Sciatic nerve (tissue), 2 donors: ENCODE data around the gene PTPRN2. TPM values are rescaled to one million over a fixed set of nuclear protein-coding genes. Genes with fewer than 3 reads are reported as not detected.

ENCODE experiments used
- ATAC-seq: fragments of 200-7000 bp; cut with Tn5 transposase; one replicate; pipeline ENCODE4 v1.9.1; 2020; ENCODE audit warnings: mild to moderate bottlenecking, moderate library complexity
- DNase-seq: peaks from one replicate; pipeline ENCODE4 v3.0.0-alpha.2; 2020; ENCODE audit warnings: low spot score
- intact Hi-C: fragments of 100-400 bp; cut with DNase I; formaldehyde crosslinking; loops from one replicate; pipeline ENCODE4 v1.14.2; 2022
- total RNA-seq: library from RNA; stranded (reverse); fragmentation: NEBNext Ultra II Directional; extraction: Animal tissue kit (Norgen Biotek cat#: 25700); gene quantifications from one replicate; pipeline ENCODE4 v1.2.1, GENCODE V29; 2021
- donor health status: DM: no; HTN: no; CAD: no.
- donor health status: DM: no; HTN: no; CAD: no.

The PTPRN2 gene
- total RNA-seq, 1 donor from 2014 or later = 12.7 TPM

DNA sequence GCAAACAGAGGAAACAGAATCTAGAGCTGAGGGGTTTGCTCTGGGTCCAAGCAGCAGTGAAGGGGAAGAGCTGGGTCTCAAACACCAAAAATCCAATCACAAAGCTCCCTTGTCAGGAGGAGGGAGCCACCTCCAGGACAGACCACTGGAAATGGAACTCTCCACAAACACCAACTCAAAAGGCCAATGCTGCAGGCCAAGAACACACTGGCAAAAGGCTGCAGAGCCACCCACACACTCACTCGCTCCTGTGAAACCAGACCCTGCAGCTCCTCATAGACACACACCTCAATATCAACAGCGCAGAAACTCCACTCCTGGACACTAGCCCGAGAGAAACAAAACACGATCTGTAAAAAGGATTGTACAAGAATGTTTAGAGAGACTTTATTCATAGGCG, 213.5 kb downstream of the PTPRN2 start:
- intact Hi-C loops = no loop called here
- no peak for DNase-seq
- no peak for ATAC-seq

- DNase-seq (no peak), ATAC-seq (no peak)
- intact Hi-C loops = no loop called here
Observed at GRCh38 chr7:158373476-158374133, 214.0 kb downstream of the PTPRN2 start.

DNA sequence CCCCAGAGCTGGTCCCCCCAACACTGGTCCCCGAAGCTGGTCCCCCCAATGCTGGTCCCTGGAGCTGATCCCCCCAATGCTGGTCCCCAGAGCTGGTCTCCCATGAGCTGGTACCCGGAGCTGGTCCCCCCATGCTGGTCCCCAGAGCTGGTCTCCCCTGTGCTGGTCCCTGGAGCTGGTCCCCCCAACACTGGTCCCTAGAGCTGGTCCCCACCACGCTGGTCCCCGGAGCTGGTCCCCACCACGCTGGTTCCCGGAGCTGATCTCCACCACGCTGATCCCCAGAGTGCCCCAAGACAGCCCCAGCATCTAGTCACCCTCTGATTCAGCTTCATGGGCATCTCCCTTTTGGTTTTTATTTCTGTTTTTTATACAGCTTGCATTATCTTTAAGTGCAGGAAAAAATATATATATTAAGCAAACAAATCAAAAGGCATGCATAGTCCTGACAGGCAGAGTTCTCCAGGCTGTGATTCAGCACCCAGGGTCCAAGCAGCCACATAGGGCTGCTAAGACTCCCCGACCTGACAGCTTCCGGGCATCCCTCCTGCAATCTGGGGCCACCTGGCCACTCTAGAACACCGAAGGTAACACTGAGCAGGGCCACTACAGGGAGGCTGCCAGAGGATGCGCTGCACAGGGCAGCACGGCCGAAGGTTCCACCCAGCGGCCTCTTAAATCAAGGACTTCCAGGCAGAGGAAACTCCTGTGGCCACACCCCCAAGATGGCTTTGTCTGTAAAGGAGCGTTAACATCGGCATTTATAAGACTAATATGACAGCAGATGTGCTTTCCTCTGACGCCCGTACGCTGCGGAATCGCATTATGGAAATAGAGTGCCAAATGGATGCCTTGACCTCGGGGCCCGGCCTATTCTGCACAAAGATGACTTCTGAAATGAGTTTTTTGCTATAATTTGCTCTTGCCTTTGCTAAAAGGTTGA, 215.0 kb downstream of the PTPRN2 start:
- intact Hi-C loops = no loop called here
- no peak for DNase-seq
- no peak for ATAC-seq

- no peak for ATAC-seq
- intact Hi-C loops = no loop called here
- no peak for DNase-seq
Observed at GRCh38 chr7:158371856-158372255, 215.8 kb downstream of the PTPRN2 start.

GRCh38 chr7:158369866-158370265, 217.8 kb downstream of the PTPRN2 start:
- DNase-seq (no peak), ATAC-seq (no peak)
- intact Hi-C loops = no loop called here

- intact Hi-C loops = no loop called here
- no peak for ATAC-seq
- no peak for DNase-seq
Observed at GRCh38 chr7:158369290-158369689, 218.3 kb downstream of the PTPRN2 start.

- DNase-seq (no peak), ATAC-seq (no peak)
- intact Hi-C loops = no loop called here
Observed at GRCh38 chr7:158368449-158368848, 219.2 kb downstream of the PTPRN2 start.

DNA sequence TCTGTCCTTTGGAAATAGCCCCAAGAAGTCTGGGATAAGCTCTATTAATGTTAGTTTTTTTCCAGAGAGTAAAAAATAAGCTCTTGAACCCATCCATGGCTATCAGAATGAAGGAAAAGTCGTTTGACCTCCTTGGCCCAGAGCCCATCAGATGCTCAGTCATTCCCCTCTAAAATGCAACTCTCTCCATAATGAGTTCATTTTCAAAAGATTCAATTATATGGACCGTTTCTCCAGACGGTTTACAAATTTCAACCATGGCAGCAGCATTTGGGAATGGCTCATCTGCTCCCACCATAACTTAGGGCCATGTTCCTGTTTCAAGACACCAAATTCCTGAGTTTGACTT, 220.0 kb downstream of the PTPRN2 start:
- ATAC-seq (no peak), DNase-seq (no peak)
- intact Hi-C loops = no loop called here

DNA sequence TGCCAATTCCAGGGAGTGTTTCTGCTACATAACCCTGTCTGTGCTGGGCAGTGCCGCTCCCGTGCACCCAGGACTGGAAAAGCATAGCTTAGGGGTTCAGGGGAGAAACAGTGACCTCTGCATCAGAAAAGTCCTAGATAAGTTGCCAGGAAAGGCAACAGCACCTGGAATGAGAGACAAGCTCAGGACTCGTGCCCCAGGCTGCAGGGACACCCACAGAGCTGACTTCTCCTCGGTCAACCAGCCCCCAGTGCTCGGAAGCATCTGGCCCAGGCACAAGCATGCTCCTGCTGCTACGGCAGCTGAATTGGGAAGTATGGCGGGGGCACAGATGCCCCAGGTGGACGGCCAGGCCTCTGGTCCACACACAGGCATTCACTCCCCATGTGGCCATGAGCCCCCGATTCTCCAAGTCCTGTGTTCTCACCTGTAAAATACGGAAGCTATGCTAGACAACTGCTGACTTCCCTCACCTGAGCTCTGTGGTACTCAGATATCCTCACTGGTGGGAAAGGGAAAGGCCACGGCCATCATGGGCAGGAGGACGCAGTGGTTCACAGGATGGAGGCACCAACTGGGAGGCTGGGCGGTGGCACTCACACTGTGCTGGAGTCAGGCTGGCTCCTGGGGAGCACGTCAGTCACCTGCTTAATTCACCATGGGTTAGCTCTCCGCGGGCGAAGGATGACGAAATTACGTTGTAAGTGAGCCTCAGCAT, 220.5 kb downstream of the PTPRN2 start:
- ATAC-seq = no peak
- intact Hi-C loops = no loop called here
- DNase-seq = no peak

- intact Hi-C loops = no loop called here
- no peak for DNase-seq
- no peak for ATAC-seq
Observed at GRCh38 chr7:158366346-158366745, 221.3 kb downstream of the PTPRN2 start.

- DNase-seq = no peak
Observed at GRCh38 chr7:158365267-158365666, 222.4 kb downstream of the PTPRN2 start.

GRCh38 chr7:158364451-158364850, 223.2 kb downstream of the PTPRN2 start:
- DNase-seq (peak; percentile 21), ATAC-seq (no peak)
- intact Hi-C loops = no loop called here

More at GRCh38 chr7:158365267-158365666, 222.4 kb downstream of the PTPRN2 start:
- ATAC-seq = no peak
- intact Hi-C loops = no loop called here

- intact Hi-C loops = no loop called here
- ATAC-seq (no peak), DNase-seq (peak; percentile 45)
Observed at GRCh38 chr7:158362912-158363905, 224.4 kb downstream of the PTPRN2 start.

- DNase-seq = no peak
- intact Hi-C loops = no loop called here
- ATAC-seq = no peak
Observed at GRCh38 chr7:158362001-158362400, 225.6 kb downstream of the PTPRN2 start.

DNA sequence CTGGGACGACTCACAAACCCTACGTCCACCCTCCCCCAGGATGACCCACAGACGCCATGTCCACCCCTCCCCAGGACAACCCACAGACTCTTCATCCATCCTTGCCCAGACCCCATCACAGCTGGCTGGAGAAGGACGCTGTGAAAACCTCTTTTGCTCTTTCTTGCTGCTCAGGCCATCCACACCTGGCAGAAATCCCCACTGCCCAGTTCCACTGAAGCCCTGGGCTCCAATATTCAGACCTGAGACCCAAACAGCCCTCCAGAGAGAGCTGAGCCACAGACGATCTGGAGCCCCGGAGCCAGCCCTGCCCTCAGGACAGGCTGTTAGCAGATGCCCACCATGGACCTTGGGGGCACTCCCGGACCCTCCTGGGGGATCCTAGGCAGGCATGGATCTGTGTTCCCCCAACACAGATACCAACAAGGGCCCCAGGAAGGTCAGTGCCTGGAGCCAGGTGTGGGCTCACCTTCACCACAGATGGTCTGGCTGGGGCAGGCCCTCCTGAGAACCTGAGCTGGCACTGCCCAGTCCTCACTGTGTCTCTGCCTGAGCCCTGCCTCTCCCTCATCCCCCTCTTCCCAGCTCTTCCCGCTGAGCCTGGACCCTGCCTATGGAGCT, 226.2 kb downstream of the PTPRN2 start:
- no peak for ATAC-seq
- no peak for DNase-seq
- intact Hi-C loops = no loop called here

- DNase-seq (no peak), ATAC-seq (no peak)
- intact Hi-C loops = no loop called here
Observed at GRCh38 chr7:158358926-158359645, 228.5 kb downstream of the PTPRN2 start.

DNA sequence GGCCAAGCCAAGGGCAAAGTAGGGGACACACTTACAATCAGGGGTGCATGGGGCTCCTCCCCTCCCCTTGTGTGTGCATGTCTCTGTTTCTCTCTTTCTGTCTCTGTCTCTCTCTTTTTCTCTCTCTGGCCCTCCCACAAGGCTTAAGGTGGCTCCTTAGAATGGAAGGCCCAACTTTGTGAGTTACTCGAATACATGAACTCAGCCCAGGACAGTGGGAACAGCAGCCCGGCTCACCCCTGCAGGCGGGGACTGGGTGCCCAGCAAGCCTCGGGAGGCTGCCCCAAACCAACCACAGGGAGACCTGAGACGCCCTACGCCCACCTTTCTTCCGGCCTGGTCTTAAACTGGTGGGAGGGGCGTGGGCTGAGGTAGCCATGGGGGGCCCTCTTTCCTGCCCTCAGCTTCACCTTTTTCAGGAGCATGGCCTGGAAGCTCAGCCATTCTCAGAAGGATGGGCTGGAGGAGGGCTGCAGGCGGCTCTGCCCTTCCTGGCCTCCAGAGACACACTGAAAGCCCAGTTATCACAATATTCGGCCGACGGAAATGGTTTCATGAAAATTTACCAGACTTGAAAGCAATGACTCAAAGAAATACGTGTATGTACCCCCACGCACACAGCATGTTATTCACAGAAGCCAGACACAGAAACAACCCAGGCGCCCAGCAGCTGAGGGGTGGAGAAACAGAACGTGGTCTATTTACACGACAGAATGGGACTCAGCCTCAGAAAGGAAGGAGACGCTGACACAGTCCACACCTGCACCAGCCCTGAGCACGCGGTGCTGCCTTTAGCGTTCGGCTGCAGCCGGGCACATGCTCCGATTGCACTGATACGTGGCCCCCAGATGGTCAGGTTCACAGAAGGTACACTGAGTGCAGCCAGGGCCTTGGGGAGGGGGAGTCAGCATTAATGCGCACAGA, 229.5 kb downstream of the PTPRN2 start:
- ATAC-seq (no peak), DNase-seq (no peak)
- intact Hi-C loops = no loop called here
